ENCODE data around the gene NHS. TPM values are rescaled to one million over a fixed set of nuclear protein-coding genes. Genes with fewer than 3 reads are reported as not detected.

The NHS gene
- total and polyA plus RNA-seq, 11 donors, result 0.22 to 3.4 (median 1.1) TPM

DNA sequence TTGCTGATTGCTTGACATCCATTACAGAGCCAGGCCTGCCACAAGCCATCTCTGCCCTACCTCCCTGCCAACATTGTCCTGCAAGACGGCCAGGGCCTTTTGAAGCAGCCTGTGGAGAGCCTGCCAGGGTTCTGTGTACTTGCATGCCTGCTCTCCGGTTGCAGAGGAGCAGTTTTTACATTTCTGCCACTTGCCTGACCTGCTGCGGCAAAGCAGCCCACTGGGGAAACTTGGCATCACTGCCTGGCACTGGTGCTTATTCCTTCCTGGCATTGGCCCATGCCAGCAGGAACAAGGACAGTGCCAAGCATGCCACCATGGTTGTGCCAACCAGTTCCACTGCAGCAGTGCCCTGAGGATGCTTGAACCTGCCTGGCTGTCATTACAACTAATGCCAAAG lies 167.1 kb downstream of the NHS start:
- Histone ChIP-seq H3K9me3 (peaks cover 0 to 6% (median 0%) of the 10 kb centered on the region in 12 donors), H3K36me3 (no peaks in the 10 kb centered on the region), H3K4me3 (no peak overlapping the region), H3K27ac (no peak overlapping the region), H3K27me3 (peaks cover 0 to 10% (median 0%) of the 10 kb centered on the region in 9 donors), H3K4me1 (no peaks in the 10 kb centered on the region)
- ATAC-seq (peak in 3 of 4 donors; percentile 50 to 69 (median 65)), DNase-seq (peak in 2 of 5 donors; percentile 40 to 45)
- TF ChIP-seq, protein P1, sequence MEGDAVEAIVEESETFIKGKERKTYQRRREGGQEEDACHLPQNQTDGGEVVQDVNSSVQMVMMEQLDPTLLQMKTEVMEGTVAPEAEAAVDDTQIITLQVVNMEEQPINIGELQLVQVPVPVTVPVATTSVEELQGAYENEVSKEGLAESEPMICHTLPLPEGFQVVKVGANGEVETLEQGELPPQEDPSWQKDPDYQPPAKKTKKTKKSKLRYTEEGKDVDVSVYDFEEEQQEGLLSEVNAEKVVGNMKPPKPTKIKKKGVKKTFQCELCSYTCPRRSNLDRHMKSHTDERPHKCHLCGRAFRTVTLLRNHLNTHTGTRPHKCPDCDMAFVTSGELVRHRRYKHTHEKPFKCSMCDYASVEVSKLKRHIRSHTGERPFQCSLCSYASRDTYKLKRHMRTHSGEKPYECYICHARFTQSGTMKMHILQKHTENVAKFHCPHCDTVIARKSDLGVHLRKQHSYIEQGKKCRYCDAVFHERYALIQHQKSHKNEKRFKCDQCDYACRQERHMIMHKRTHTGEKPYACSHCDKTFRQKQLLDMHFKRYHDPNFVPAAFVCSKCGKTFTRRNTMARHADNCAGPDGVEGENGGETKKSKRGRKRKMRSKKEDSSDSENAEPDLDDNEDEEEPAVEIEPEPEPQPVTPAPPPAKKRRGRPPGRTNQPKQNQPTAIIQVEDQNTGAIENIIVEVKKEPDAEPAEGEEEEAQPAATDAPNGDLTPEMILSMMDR (IDR thresholded peaks at IDR 0.05), result no peak
- TF ChIP-seq POLR2A (IDR thresholded peaks at IDR 0.05), result no peak
- intact Hi-C loops (cut with DNase I), result no loop called here
- WGBS, 4 donors, result 43 to 49% (median 44%) methylated on average over 3 of the region's 3 CpGs

- 92 to 98% (median 97%) methylated on average over 2 of the region's 2 CpGs for WGBS, 4 donors
- Histone ChIP-seq H3K27me3 (peaks cover 0 to 4% (median 0%) of the 10 kb centered on the region in 9 donors), H3K4me1 (no peaks in the 10 kb centered on the region), H3K27ac (no peak overlapping the region), H3K4me3 (no peak overlapping the region), H3K36me3 (no peaks in the 10 kb centered on the region), H3K9me3 (peaks cover 0 to 3% (median 0%) of the 10 kb centered on the region in 12 donors)
- TF ChIP-seq POLR2A (IDR thresholded peaks at IDR 0.05), result no peak
- TF ChIP-seq, protein P1 (IDR thresholded peaks at IDR 0.05), result no peak
- intact Hi-C loops (cut with DNase I), result no loop called here
- DNase-seq (no peak), ATAC-seq (no peak)
These were observed 169.8 kb downstream of the NHS start for GRCh38 chrX:17544821-17545220.

DNA sequence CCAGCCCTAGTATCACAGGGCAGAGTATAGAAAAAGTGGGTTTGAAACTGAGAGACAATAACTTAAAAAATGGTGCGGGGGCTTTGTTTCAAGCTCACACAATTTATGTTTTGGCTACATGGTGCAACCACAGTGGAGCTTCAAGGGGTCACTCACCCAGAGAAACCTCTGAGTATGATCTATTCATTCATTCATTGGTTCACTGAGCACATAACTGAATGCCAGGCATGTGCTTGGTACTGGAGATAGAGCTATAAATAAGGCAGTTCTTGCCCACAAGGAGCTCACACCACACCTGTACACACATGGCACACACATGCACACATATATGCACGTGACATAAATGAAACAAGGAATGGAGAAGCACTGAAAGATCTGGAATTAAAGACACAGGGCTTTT lies 171.4 kb downstream of the NHS start:
- no peak for TF ChIP-seq POLR2A (IDR thresholded peaks at IDR 0.05)
- TF ChIP-seq, protein P1 (IDR thresholded peaks at IDR 0.05), result no peak
- Histone ChIP-seq H3K4me3 (no peak overlapping the region), H3K9me3 (no peaks in the 10 kb centered on the region), H3K27me3 (peaks cover 0 to 4% (median 0%) of the 10 kb centered on the region in 9 donors), H3K36me3 (no peaks in the 10 kb centered on the region), H3K27ac (no peak overlapping the region), H3K4me1 (no peaks in the 10 kb centered on the region)
- no peak for ATAC-seq
- intact Hi-C loops (cut with DNase I), result no loop called here
- WGBS, 4 donors, result 77 to 95% (median 90%) methylated on average over 2 of the region's 2 CpGs
- DNase-seq, result no peak

GRCh38 chrX:17547658-17548057 lies 172.7 kb downstream of the NHS start:
- WGBS, 4 donors, result 54 to 69% (median 67%) methylated on average over 2 of the region's 2 CpGs
- Histone ChIP-seq H3K9me3 (no peaks in the 10 kb centered on the region), H3K27ac (no peak overlapping the region), H3K4me3 (no peak overlapping the region), H3K27me3 (peaks cover 0 to 4% (median 0%) of the 10 kb centered on the region in 9 donors), H3K36me3 (no peaks in the 10 kb centered on the region), H3K4me1 (no peaks in the 10 kb centered on the region)
- intact Hi-C loops (cut with DNase I), result no loop called here
- TF ChIP-seq, protein P1 (IDR thresholded peaks at IDR 0.05), result no peak
- no peak for TF ChIP-seq POLR2A (IDR thresholded peaks at IDR 0.05)
- ATAC-seq, result peak in 2 of 4 donors; percentile 40 to 54
- DNase-seq, result peak in 4 of 5 donors; percentile 29 to 69 (median 50)
